ENCODE data around the gene SKAP1.
A peak's percentile ranks its signal among the peaks of the same experiment; 100 is the strongest.

SKAP1 gene

DNA sequence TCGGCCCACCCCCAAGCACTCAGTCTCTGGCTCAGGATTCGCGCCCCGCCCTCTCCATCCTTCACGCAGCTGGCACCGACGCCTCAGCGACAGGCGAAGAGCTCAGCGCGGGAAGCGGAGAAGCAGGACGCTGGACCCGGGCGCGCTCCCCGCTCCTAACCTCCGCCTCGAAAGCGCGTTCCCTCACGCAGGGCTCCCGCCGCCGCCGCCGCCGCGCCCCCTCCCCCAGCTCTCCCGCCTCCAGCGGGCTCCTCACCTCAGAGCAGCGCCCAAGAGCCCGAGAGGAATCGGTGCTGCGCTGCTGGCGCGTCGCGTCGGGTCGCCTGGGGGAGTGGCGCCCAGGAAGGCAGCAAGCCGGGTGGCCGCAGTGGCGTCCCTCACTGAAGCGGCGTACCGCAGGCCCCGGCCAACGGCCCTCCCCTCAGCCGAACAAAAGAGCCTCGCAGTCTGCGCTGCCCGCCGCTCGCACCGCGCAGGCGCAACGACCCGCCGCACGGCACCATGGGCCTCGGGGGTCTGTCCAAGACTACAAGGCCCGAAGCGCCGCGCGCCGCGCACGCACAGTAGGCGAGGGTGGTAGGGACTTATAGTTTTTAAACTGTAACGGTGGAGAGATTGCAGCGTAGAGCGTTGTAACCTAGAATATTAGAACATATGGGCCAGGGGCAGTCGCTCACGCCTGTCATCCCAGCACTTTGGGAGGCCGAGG, 328.8 kb downstream of the SKAP1 start, which contains the start of gene CBX1:
CBX1 (minus strand) TSS at position 467 of the 709 bp plus-strand sequence. CDS start 24,474 bp downstream, outside the sequence.
- DNase-seq = peak; percentile 89 to 93

DNA sequence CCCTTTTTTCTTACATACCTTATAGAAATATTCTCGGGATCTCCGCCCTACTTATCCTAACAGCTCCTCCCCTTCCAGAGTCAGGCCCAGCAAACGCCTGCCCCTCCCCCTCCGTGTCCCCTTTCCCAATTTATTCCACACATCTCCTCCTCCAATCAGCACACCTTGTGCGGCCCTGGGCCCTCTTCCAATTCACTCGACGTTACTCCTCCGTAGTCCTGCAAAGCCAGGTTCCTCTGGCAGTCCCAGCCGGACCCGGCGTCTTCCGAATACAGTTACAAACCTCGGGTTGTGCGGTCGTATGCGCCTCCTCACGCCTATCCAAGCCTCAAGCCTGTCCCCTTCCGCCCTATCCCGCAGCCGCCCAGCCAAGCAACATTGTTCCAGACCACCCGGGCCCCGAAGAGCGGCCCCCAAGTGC, 329.4 kb downstream of the SKAP1 start:
- DNase-seq = no peak

DNA sequence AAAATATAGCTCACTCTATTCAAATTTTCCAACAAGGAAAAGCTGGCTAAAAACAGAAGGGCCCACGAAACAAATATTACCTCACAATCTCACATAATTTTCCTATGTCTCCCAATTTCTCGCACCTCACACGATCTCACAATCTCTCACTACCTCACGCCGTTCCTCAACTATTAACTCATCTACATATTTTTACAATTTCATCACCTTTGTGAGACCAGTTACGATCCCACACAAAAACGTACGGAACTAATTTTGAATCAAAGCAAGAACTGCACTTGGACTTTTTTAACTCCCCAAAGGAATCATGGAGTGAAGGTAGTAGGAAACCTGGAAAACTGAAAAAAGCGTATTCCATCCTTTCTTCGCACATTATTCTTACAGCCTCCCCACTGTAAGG, 329.9 kb downstream of the SKAP1 start:
- DNase-seq = no peak

DNA sequence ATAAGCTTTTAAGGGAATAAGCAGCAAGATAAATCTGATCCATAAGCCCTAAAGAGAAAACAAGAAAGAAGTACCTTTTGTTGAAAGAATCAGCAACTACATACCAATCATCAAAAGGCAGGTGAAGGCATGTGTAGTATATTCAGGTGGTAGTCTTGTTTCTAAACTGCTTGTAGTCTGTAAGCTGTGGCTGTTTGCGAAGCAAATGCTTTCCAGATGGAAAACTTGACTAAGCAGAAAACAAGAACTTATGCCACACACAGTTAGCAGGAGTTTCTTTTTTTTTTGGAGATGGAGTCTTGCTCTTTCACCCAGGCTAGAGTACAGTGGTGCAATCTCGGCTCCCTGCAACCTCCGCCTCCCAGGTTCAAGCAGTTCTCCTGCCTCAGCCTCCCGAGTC, 334.4 kb downstream of the SKAP1 start:
- DNase-seq = no peak

DNA sequence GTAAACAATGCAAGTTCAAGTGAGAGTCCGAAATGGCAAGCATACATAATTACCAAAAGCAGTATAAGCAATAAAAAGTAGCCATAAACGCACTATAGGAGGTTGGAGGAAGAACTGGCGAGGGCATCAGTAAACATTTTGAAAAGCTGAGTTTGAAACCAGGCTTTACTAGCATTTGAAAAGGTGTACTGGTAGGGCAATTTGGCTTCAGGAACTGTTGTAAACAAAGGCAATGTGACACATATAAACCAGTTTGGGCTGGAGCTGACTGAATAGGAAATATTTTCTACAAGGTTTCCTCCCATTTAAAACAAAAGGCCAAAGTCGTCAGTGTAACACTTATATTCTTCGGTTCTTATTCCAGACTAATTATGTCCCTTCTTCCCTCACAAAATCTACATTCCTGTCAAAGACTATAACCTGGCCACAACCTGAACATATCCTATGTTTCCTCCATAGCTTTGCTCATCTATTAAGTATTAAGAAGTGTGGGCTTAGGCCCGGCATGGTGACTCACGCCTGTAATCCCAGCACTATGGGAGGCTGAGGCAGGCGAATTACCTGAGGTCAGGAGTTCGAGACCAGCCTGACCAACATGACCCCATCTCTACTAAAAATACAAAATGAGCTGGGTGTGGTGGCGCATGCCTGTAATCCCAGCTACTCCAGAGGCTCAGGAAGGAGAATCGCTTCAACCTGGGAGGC, 336.5 kb downstream of the SKAP1 start:
- DNase-seq = no peak

DNA sequence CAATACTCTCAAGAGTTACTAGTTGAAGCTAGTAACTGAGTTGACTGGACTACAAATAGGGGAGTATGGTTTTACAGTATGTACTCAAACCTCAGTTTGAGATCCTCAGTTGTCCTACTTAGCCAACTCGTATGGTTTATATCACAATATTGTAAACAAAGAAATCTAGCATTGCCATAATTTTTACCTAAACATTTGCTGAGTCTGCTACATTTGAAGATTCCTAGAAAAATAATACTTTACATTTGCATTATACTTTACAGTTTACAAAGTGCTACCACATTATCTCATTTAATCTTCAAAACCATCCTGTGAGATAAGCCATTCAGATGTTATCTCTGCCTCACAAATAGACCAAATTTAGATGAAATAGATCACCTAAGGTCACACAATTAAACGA, 345.1 kb downstream of the SKAP1 start:
- DNase-seq = no peak

Measured in inflammatory macrophage (primary cell).